ENCODE results near the gene EXOC1.
"Not testable (repeated sequence)": the region's sequence is repeated elsewhere in the genome, so short reads cannot be mapped to it uniquely, and the experiment has no call there.

The EXOC1 gene

GRCh38 chr4:55903577-55903976 lies 50.1 kb downstream of the EXOC1 start:
- no peak for DNase-seq

GRCh38 chr4:55904576-55904975 lies 51.1 kb downstream of the EXOC1 start:
- DNase-seq, result no peak

DNA sequence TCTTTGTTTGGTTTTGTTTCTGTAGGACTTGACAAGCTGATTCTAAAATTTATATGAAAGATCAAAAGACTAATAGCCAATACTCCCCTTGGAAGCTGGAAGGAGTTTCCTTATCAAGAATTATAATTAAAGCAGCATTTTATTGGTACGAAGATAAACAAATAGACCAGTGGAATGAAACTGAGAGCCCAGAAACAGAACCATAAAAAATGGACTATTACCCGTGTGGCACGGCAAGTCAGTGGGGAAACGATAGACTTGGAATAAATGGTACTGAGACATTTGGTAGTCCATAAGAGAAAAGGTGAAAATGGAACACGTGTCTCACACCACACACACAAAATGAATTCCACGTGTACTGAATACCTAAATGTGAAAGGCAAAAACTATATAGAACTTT lies 52.9 kb downstream of the EXOC1 start:
- no peak for DNase-seq

GRCh38 chr4:55906989-55907388 lies 53.5 kb downstream of the EXOC1 start:
- no peak for DNase-seq

- DNase-seq, result no peak
Measured at GRCh38 chr4:55907469-55907868, 54.0 kb downstream of the EXOC1 start.

DNA sequence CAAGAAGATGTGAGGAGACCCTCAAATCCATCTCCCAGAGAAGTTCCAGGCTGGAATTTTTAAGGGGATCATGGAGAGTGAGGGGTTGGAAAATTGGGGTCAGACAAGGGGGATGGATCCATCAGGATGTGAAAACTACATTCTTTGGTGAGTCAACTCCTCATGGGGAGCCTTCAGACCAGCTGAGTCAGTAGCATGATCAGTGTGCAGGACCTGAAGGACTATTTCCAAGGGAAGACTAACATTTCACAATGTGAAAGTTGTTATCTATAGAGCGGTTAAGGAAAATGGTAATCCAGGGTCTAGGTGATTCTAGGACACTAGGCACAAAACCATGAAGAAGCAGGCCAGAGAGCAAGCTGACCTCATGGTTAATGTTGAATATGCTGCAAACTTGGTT lies 56.7 kb downstream of the EXOC1 start:
- no peak for DNase-seq

- no peak for DNase-seq
Measured at GRCh38 chr4:55912249-55912648, 58.8 kb downstream of the EXOC1 start.

DNA sequence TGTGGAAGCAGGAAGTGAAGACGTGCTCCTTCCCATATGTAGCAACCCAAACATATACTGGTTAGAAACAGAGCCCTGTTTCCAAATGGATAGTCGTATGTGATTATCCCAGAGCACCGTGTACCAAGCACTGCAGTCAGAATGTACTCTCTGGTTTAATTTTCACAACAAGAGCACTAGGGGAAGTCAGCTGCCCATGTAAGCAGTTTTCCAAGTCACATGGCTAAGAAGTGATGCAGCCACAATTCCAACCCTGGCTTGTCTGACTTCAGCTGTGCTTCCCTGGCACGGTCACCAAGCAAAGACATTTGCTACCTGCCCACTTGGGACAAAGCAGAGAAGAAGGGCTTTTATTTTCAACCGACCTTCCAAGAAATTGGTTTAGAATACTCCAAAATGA lies 67.1 kb downstream of the EXOC1 start:
- no peak for DNase-seq

DNA sequence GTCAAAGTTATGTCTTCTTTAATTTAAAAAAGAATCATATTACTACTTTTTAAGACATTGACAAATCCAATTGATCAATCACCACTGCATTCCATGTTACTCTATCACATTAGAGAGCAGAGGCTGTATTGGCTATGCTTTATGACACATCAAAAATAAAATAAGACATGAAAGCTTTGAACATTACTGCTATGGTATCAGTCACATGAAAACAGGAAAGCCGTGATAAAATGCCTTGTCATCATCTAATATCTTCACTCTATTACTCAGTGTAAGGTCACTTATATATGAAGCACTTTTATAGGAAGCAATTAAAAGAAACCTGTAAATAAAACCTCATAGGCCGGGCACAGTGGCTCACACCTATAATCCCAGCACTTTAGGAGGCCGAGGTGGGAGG lies 67.6 kb downstream of the EXOC1 start:
- no peak for DNase-seq

DNA sequence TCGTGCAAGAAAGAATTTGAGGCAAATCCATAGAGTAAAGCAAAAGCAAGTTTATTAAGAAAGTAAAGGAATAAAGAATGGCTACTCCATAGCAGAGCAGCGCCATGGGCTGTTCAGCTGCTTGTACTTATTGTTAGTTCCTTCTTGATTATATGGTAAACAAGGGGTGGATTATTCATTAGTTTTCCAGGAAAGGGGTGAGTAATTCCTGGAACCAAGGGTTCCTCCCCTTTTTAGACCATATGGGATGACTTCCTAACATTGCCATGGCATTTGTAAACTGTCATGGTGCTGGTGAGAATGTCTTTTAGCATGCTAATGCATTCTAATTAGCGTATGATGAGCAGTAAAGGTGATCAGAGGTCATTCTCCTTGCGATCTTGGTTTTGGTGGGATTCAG lies 71.8 kb downstream of the EXOC1 start:
- DNase-seq, result no peak

DNA sequence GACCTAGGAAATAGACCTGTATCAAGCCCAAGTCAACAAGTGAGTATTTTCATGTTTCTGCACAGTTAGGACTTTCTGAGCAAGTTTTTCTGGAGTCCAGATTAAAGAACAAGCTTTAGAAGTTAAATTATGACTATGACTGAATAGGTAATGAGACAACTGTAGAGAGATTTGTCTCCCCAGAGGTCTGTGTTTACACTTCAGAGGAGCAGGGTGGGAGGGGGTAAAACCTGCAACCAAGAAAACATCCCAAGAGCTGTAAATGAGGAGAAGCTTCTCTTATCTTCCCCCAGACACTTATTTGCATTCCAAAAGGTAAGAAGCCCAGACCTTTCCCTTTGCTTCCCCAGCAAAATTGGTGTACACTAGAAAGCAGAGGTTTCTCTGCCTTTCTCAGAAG lies 73.2 kb downstream of the EXOC1 start:
- no peak for DNase-seq

GRCh38 chr4:55927803-55928437 lies 74.5 kb downstream of the EXOC1 start:
- no peak for DNase-seq

DNA sequence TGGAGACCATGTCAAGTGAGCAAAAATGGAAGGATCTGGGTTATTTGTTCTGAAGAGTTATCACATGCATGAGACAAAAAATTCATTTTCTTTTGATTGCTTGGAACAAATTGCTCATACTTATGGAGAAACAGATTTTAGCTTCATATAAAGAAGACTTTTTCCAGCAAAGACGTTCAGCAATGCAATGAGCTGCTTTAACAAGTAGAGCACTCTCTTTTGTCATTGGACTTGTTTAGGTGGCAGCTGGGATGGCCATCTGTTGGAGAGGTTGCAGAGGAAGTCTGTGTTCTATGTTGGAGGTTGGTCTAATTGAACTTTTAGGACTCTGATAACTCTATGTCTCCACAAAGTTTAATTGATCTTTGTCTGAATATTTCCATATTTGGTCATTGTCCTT lies 75.4 kb downstream of the EXOC1 start:
- DNase-seq, result no peak

DNA sequence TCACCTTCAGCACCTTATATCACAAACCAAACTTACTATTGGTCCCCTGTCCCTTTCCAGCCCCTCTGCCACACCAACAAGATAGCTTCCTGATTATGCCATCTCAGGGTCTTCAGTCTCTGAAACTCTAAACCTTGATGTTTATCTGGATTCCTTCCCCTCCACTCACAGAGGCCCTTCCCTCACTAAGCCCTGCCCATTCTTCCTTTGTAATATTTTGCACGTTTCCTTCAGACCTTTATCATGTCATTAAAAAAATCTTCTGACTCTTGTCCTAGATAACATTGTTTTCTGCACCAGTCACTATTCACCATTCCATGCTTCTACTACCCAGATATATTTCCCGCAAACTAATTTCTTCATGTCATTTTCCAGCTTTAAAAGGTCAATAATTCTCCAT lies 77.6 kb downstream of the EXOC1 start:
- no peak for DNase-seq

GRCh38 chr4:55931833-55932232 lies 78.4 kb downstream of the EXOC1 start:
- no peak for DNase-seq

DNA sequence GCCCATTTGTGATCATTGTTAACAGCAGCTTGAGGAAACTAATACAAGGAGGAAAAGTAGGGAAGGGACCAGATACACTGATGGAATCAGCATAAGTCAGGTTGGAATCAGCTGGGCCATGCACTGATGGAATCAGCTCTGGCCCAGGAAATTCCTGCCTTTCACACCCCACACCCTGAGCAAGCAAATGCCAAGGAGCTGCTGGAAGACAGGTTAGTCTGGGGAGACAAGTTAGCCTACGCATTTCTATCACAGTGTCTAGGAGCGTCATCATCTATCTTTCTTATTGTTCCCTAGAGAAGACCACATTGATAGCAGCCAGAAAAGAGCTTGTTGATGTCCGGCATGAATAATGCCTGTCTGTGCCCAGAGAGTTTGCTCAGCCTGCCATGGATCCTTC lies 79.1 kb downstream of the EXOC1 start:
- DNase-seq, result no peak

GRCh38 chr4:55933611-55934010 lies 80.2 kb downstream of the EXOC1 start:
- no peak for DNase-seq

DNA sequence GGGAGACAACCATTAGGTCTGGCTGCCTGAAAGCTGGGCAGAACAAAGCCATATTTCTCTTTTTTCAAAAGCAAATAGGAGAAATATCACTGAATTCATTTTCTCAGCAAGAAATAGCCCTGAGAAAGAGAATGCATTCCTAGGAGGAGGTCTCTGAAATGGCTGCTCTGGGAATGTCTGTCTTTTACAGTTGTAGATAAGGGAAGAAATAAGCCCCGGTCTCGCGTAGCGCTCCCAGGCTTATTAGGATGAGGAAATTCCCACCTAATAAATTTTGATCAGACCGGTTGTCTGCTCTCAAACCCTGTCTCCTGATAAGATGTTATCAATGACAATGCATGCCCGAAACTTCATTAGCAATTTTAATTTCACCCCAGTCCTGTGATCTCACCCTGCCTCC lies 82.5 kb downstream of the EXOC1 start:
- not testable (repeated sequence) for DNase-seq

DNA sequence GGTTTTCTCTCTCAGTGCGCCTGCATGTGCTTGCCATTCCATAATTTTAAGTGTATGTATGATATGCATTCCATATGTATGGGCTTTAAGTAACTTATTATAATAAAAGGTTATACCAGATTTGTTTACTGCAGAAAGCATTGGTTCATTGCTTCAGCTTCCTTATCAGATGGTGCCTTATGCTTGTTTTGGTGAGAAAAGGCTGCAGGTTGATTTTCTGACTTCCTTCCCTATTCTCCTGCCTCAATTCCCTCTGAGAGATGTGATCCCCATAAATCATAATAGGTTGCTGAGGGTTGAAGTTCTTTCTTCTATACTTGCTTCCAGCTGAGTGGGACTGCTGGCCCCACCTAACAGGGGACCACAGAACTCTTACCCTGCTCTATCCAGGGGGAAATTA lies 85.0 kb downstream of the EXOC1 start:
- no peak for DNase-seq

GRCh38 chr4:55939421-55939820 lies 86.0 kb downstream of the EXOC1 start:
- DNase-seq, result no peak

DNA sequence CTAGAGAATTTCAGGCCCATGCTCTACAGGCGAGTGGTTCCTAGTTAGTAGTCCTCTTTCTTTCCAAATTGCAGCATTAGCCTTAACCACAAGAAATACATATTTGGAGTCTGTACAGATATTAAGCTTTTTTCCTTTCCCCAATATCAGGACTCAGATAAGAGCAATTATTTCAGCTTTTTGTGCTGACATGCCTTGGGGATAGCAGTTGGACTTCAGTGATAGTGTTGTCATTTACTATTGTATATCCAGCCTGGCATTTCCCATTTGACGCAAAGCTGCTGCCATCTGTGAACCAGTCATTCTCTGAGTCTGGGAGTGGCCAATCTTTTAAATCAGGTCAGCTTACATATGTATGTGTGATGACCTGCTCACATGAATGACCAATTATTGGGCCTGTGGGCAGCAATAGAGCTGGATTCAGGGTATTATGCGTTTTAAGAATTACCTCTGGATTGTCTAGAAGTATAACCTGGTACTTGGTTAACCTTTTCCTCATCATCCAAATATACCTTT lies 88.5 kb downstream of the EXOC1 start:
- DNase-seq, result no peak

DNA sequence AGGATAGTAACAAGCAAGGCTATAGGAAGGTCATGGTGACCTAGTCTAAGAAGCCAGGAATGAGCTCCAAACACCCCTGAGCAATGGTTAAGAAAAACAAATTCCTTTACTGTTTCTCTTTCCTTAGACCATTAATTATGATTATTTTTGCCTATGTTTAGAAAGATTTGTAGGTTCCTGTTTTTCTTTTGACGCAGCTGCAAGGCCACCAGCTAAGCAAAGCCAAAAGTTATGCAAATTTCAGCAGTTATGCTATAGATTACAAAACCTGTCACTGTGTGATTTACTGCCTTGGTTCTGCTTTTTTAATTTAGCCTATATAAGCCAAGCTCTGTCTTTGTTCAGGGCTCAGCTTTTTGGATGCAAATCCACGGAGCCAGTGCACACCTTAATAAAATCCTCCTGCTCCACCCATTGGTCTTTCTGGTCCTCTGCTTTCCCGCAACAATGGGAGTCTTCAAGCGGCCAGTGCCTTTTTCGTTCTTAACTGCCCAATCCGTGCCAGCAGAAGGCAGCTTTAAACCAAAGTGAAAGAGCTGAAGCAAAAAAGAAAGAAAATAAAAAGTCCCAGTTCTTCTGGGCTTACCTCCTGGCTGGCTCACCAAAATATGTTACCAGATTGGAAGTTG lies 93.9 kb downstream of the EXOC1 start:
- DNase-seq, result peak in 1 of 56 donors; percentile 0

GRCh38 chr4:55947912-55948725 lies 94.7 kb downstream of the EXOC1 start:
- DNase-seq, result no peak
